Fibroblast of pulmonary artery (primary cell): Measurements from ENCODE around the gene MKS1.

ENCODE experiments used
- DNase-seq: peaks from one replicate; pipeline ENCODE4 v3.0.0-alpha.2; 2010; ENCODE audit warnings: low read depth
- H3K4me3 ChIP-seq: replicated peaks from 2 replicates; pipeline ENCODE4 v1.5.1; 2011; ENCODE audit warnings: low read depth, mild to moderate bottlenecking, control low read depth, low read length, moderate library complexity
- TF ChIP-seq, protein P1 (sequence below): IDR thresholded peaks from 2 replicates; pipeline ENCODE4 v1.5.1; 2011; ENCODE audit warnings: mild to moderate bottlenecking, control low read depth, low read length, inconsistent platforms; ENCODE audit errors: missing control alignments

Gene MKS1

DNA sequence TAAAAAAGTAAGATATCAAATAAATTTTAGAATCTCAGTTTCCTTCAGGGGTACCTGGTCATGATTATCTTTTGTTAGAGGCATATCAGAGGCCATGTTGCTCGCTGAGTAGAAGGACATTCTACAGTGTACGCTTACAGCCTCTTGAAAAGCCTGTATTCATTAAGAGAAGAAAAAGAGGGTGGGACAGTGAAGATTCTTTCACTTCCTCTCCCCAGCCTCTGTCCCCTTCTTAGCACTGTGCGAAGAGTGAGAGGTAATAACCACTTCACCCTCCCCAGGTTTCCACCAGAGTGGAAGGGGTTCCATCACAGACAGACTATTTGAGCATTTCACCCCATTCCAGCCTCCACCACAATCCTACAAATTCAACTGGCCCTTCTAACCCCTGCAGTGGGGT lies 14.5 kb upstream of the MKS1 start:
- no peak for DNase-seq
- H3K4me3 ChIP-seq = no peak overlapping the region
- TF ChIP-seq, protein P1, sequence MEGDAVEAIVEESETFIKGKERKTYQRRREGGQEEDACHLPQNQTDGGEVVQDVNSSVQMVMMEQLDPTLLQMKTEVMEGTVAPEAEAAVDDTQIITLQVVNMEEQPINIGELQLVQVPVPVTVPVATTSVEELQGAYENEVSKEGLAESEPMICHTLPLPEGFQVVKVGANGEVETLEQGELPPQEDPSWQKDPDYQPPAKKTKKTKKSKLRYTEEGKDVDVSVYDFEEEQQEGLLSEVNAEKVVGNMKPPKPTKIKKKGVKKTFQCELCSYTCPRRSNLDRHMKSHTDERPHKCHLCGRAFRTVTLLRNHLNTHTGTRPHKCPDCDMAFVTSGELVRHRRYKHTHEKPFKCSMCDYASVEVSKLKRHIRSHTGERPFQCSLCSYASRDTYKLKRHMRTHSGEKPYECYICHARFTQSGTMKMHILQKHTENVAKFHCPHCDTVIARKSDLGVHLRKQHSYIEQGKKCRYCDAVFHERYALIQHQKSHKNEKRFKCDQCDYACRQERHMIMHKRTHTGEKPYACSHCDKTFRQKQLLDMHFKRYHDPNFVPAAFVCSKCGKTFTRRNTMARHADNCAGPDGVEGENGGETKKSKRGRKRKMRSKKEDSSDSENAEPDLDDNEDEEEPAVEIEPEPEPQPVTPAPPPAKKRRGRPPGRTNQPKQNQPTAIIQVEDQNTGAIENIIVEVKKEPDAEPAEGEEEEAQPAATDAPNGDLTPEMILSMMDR = no peak

DNA sequence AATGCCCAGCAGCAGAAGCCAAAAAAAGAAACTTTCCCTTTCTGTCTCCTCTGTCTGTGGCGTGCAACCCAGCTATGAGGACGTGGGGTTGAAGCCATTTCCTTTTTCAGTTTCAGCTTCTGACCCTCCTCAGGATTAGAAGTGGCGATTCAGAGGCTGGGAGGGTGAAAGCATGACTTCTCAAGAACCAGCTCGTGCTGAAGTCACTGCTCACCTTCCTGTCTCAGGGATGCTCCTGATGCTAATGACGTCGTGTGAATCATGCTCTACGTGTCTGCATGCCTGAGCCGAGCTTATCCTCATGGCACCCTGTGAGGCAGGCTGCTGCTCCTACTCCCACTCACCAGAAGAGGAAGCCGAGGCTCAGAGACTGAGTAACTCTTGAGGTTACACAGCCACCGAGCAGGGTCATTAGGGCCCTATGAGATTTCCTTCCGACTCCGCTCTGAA lies 13.7 kb upstream of the MKS1 start:
- peak; percentile 88 for DNase-seq
- no peak overlapping the region for H3K4me3 ChIP-seq
- TF ChIP-seq, protein P1 = no peak

DNA sequence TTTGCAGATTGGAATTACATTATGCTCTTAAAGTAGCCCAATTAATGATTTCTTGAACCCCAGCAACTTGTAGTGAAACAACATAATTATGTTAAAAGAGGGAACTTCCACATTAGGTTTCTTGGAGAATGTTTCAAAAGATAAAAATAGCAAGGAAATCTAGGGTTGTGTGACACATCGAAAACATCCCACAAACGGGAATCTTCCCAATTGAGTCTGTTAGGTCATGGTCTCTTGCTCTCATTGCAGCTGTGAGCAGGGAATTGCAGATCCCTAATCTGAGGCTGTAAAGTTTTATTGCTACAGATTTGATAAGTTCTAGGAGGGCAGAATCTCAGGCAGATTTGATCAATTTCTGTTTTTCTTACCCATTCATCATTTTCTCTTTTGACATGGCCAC lies 12.6 kb upstream of the MKS1 start:
- TF ChIP-seq, protein P1 = no peak
- no peak for DNase-seq
- H3K4me3 ChIP-seq = no peak overlapping the region

DNA sequence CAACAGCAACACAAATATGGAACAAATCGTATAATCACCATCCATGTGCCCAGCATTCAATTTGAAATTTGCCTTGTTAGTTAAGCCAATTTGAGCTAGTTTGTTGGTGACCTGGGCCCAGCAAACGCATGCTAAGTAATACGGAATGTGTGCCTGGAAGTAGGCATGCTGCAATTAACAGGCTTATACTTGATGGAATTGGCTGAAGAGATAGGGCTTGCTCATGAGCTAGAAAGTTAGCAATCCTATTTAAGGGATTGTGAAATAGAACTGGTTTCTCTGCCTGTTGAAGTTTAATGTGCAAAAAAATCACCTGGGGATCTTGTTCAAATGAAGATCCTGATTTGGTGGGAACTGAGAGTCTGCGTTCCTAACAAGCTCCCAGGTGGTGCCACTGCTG lies 10.8 kb upstream of the MKS1 start:
- DNase-seq = no peak
- H3K4me3 ChIP-seq = no peak overlapping the region
- TF ChIP-seq, protein P1 = no peak

DNA sequence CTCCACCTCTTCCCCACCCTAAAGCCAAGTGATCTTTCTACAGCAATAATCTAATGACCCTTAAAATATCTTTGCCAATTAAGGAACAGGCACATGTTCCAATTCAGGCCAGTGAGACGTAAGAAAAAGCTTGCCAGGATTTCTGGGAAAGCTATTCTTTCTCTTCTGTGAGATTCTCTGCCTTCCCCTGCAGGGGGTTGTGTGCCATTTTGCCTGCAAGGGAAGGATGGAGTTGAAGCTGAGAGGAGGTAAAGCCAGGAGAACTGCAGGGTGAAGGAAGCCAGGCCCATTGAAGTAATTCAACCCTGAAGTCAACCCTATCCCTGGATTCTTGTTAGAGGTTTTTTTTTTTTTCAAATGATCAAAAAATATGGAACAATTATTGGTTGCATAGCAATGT lies 10.3 kb upstream of the MKS1 start:
- DNase-seq = no peak
- no peak overlapping the region for H3K4me3 ChIP-seq
- TF ChIP-seq, protein P1 = no peak

DNA sequence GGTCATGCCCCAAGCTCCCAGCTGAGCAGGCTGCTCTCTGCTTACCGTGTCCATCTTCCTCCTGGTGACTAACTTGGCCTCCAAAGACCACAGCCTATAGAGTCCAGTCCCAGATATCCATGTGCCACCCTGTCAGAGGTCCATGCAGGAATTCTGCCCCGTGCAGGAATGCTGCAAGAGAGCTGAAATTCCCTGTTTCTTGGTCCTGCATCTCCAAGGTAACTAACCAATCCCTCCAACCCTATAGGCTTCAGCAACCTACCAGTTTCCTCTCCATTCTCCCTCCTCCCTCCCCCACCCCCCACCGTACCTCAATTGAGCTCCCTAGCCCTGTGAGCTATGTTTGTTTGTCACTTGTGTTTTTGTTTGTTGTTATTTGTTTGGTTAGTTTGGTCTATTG lies 9.6 kb upstream of the MKS1 start:
- TF ChIP-seq, protein P1 = no peak
- H3K4me3 ChIP-seq = no peak overlapping the region
- no peak for DNase-seq

DNA sequence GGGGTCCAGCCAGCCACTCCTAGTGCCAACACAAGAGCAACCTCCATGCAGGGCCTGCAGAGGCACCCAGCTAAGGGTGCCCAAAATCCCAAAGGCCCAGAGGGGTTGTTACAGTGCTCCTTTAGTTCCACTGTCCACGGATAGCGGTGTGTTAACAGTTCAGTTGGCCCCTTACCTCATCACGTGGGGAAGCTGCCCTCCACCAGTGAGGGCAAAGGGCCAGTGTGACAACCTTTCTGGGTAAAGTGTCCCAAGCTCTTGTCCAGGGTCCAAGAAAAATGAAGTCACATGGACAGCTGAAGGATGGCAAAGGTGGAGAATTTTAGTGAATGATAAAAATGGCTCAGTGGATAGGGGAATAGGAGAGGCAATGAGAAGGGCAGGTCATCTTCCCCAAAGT lies 8.7 kb upstream of the MKS1 start:
- no peak overlapping the region for H3K4me3 ChIP-seq
- TF ChIP-seq, protein P1 = no peak
- no peak for DNase-seq
